ENCODE measurements around the gene SESN3.

DNA sequence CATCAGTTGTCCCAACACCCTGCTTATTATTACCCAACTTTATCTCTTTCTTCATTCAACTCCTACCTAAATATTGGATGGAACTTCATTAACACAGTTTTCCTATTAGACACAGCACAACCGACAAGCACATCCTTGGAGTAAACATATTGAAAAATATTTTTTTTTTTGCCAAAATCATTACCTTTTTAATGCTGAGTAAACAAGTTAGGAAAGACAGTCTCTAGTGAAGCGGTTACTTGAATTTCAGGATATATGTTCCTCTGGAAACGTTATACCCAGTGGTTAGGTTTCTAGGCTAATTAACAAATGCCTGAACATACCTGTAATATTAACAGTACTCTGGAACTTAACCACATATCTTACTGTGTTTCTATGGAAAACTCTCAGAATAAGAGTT is 11.4 kb downstream of the SESN3 start:
- TF ChIP-seq, protein P1, sequence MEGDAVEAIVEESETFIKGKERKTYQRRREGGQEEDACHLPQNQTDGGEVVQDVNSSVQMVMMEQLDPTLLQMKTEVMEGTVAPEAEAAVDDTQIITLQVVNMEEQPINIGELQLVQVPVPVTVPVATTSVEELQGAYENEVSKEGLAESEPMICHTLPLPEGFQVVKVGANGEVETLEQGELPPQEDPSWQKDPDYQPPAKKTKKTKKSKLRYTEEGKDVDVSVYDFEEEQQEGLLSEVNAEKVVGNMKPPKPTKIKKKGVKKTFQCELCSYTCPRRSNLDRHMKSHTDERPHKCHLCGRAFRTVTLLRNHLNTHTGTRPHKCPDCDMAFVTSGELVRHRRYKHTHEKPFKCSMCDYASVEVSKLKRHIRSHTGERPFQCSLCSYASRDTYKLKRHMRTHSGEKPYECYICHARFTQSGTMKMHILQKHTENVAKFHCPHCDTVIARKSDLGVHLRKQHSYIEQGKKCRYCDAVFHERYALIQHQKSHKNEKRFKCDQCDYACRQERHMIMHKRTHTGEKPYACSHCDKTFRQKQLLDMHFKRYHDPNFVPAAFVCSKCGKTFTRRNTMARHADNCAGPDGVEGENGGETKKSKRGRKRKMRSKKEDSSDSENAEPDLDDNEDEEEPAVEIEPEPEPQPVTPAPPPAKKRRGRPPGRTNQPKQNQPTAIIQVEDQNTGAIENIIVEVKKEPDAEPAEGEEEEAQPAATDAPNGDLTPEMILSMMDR (IDR thresholded peaks at IDR 0.05; ENCODE audit: low read depth, low read length, poor library complexity, severe bottlenecking) = no peak
- TF ChIP-seq EZH2phosphoT487 (IDR thresholded peaks at IDR 0.05; ENCODE audit: borderline replicate concordance, low read length) = no peak

Data from DOHH2 (cell line).